RWPE1 (cell line): ENCODE results near the gene RNF180.

Source experiments
- CTCF ChIA-PET: fragments of 350-600 bp; sonication (Branson Sonifier 250); formaldehyde crosslinking; extraction: SDS; loops from one replicate; lab custom pipeline; 2021; lab: Yijun Ruan, JAX
- POLR2A ChIA-PET: fragments of 400-600 bp; formaldehyde crosslinking; extraction: SDS; loops from one replicate; lab custom pipeline; 2020; ENCODE audit warnings: antibody characterized with exemption; ENCODE audit not compliant: low non-redundant PET; lab: Yijun Ruan, JAX
- DNase-seq: peaks from one replicate; pipeline ENCODE4 v3.0.0; 2012; ENCODE audit warnings: low spot score
- H3K27ac ChIP-seq: fragments of 450-650 bp; 2 replicates; pipeline ENCODE4 v1.5.1; 2017
- TF ChIP-seq, protein P1 (sequence below): fragments of 450-650 bp; conservative IDR thresholded peaks from 2 replicates; pipeline ENCODE4 v1.5.1; 2017; ENCODE audit warnings: low read depth, mild to moderate bottlenecking

Gene RNF180

DNA sequence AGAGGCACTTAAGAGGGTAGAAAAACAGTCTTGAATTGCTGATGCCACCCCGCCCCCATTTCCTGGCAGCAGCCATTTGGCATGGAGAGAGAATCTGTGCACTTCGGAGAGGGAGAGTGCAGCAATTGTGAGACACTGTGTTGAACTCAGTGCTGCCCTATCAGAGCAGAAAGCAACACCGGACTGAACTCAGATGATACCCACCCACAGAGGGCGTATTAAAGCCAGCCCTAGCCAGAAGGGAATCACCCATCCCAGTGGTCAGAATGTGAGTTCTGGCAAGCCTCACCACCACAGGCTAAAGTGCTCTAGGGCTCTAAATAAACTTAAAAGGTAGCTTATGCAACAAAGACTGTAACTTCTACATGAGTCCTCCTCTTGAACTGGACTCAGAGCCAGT lies 251.7 kb downstream of the RNF180 start:
- DNase-seq: no peak
- ChIA-PET CTCF (no interaction called here), POLR2A (no interaction called here)
- TF ChIP-seq, protein P1, sequence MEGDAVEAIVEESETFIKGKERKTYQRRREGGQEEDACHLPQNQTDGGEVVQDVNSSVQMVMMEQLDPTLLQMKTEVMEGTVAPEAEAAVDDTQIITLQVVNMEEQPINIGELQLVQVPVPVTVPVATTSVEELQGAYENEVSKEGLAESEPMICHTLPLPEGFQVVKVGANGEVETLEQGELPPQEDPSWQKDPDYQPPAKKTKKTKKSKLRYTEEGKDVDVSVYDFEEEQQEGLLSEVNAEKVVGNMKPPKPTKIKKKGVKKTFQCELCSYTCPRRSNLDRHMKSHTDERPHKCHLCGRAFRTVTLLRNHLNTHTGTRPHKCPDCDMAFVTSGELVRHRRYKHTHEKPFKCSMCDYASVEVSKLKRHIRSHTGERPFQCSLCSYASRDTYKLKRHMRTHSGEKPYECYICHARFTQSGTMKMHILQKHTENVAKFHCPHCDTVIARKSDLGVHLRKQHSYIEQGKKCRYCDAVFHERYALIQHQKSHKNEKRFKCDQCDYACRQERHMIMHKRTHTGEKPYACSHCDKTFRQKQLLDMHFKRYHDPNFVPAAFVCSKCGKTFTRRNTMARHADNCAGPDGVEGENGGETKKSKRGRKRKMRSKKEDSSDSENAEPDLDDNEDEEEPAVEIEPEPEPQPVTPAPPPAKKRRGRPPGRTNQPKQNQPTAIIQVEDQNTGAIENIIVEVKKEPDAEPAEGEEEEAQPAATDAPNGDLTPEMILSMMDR: no peak
- H3K27ac ChIP-seq: no peak overlapping the region

DNA sequence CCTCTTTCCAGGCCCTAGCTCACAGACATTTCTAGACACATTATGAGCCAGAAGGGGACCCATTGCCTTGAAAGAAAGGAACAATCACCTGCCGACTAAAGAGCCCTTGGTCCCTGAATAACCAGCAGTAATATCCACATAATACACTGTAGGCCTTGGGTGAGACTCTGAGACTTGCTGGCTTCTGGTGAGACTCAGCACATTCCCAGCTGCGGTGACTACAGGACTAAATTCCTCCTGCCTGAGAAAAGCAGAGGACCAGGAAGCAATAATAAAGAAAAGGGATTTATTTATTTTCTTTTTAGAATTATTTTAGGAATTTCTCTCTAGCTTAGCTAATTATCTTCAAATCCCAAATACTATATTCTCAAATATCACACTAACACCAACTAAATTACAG lies 252.4 kb downstream of the RNF180 start:
- DNase-seq: no peak
- POLR2A ChIA-PET: no interaction called here
- no peak overlapping the region for H3K27ac ChIP-seq
- TF ChIP-seq, protein P1: no peak
- CTCF ChIA-PET: no interaction called here
